ENCODE results near the gene TRAPPC11.

DNA sequence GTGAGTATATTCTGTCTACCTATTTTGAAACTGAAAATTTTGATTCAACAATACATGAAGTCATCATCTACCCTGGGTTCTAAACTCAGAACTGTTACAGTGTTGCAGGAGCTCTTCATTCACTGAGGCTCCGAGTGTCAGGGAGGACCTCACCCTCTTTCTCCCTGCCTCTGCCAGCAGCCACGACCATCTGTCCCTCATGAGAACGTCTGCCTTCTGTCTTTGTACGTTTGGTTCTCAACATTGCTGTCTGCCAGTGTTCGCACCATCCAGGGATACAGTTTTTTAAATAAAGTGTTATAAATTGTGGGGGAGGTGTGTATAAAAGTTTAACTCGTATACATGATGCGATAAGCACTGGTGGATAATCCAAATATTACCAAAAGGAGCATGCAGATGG lies 55.5 kb downstream of the TRAPPC11 start:
- TF ChIP-seq HOXB6 (CRISPR knock-in tag; IDR thresholded peaks at IDR 0.05; ENCODE audit: borderline replicate concordance): no peak
- no peak for TF ChIP-seq EZH2 (IDR thresholded peaks at IDR 0.05; ENCODE audit: borderline replicate concordance, low read depth, low read length)
